ENCODE data around the gene GPRC5A.

GRCh38 chr12:12946686-12947355 lies 55.5 kb downstream of the GPRC5A start:
- TF ChIP-seq POLR2AphosphoS5 (IDR thresholded peaks at IDR 0.05; ENCODE audit: low read depth, low read length) (no peak), SIN3A (IDR thresholded peaks at IDR 0.05; ENCODE audit: borderline replicate concordance, insufficient read depth, low read length) (no peak)
